WTC11 (cell line): ENCODE measurements around the gene GUCD1. TPM values are rescaled to one million over a fixed set of nuclear protein-coding genes. Genes with fewer than 3 reads are reported as not detected.

Source experiments
- ATAC-seq: fragments of 200-7000 bp; cut with Tn5 transposase; 2 replicates; pipeline ENCODE4 v1.10.0; 2021; ENCODE audit warnings: mild to moderate bottlenecking, moderate library complexity
- CTCF ChIA-PET: fragments of 300-600 bp; sonication (Branson Sonifier 250); formaldehyde crosslinking; loops from one replicate; lab custom pipeline; 2021; ENCODE audit warnings: antibody characterized with exemption; lab: Charles Lee
- POLR2A ChIA-PET: fragments of 350-600 bp; sonication (Branson Sonifier 250); formaldehyde crosslinking; loops from one replicate; lab custom pipeline; 2021; ENCODE audit warnings: antibody characterized with exemption; lab: Charles Lee
- DNase-seq: peaks from one replicate; pipeline ENCODE4 v3.0.0; 2021; ENCODE audit warnings: low spot score
- H3K27ac Mint-ChIP-seq: 2 replicates; pipeline ENCODE4 v1.8.0; 2021; ENCODE audit warnings: mixed read lengths
- H3K27me3 Mint-ChIP-seq: 2 replicates; pipeline ENCODE4 v1.8.0; 2021; ENCODE audit warnings: low read depth, mild to moderate bottlenecking, moderate library complexity, mixed read lengths
- H3K36me3 Mint-ChIP-seq: 2 replicates; pipeline ENCODE4 v1.8.0; 2021; ENCODE audit warnings: mixed read lengths
- H3K4me1 Mint-ChIP-seq: 2 replicates; pipeline ENCODE4 v1.8.0; 2022; ENCODE audit warnings: mixed read lengths
- H3K4me3 Mint-ChIP-seq: 2 replicates; pipeline ENCODE4 v1.8.0; 2021; ENCODE audit warnings: mild to moderate bottlenecking, moderate library complexity, mixed read lengths
- H3K9me3 Mint-ChIP-seq: 2 replicates; pipeline ENCODE4 v1.8.0; 2021; ENCODE audit warnings: mixed read lengths
- CREM ChIP-seq: sonication (generic); formaldehyde crosslinking; IDR thresholded peaks from 2 replicates; pipeline ENCODE4 v1.8.1; 2022; ENCODE audit warnings: mild to moderate bottlenecking, missing genetic modification reagents, moderate library complexity
- FOXP1 ChIP-seq: sonication (generic); formaldehyde crosslinking; IDR thresholded peaks from 2 replicates; pipeline ENCODE4 v1.8.0; 2022; ENCODE audit warnings: missing genetic modification reagents, mild to moderate bottlenecking, moderate library complexity, borderline replicate concordance
- NFATC4 ChIP-seq: fragments of 250-450 bp; sonication (Bioruptor Pico); IDR thresholded peaks from 2 replicates; pipeline ENCODE4 v1.9.0; 2021; ENCODE audit warnings: mild to moderate bottlenecking
- NR1H2 ChIP-seq: sonication (generic); formaldehyde crosslinking; IDR thresholded peaks from 2 replicates; pipeline ENCODE4 v1.9.0; 2021; ENCODE audit warnings: mild to moderate bottlenecking, moderate library complexity, missing genetic modification reagents
- RELA ChIP-seq: sonication (generic); formaldehyde crosslinking; IDR thresholded peaks from 2 replicates; pipeline ENCODE4 v1.8.1; 2022; ENCODE audit warnings: missing genetic modification reagents, mild to moderate bottlenecking, borderline replicate concordance
- TP53 ChIP-seq: sonication (generic); formaldehyde crosslinking; IDR thresholded peaks from 2 replicates; pipeline ENCODE4 v1.8.1; 2023; ENCODE audit warnings: mild to moderate bottlenecking, missing genetic modification reagents
- ZNF121 ChIP-seq: sonication (generic); formaldehyde crosslinking; IDR thresholded peaks from 2 replicates; pipeline ENCODE4 v1.8.0; 2023; ENCODE audit warnings: missing genetic modification reagents
- ZNF138 ChIP-seq: sonication (generic); formaldehyde crosslinking; conservative IDR thresholded peaks from 2 replicates; pipeline ENCODE4 v1.8.1; 2022; ENCODE audit warnings: mild to moderate bottlenecking, moderate library complexity, missing genetic modification reagents
- ZNF416 ChIP-seq: fragments of 250-450 bp; sonication (Bioruptor Pico); IDR thresholded peaks from 2 replicates; pipeline ENCODE4 v1.9.0; 2021; ENCODE audit warnings: mild to moderate bottlenecking, inconsistent platforms
- ZNF423 ChIP-seq: fragments of 250-450 bp; sonication (Bioruptor Pico); IDR thresholded peaks from 2 replicates; pipeline ENCODE4 v2.1.2; 2022; ENCODE audit warnings: mild to moderate bottlenecking, moderate library complexity
- total RNA-seq: library from RNA; stranded (reverse); gene quantifications from 3 replicates; pipeline ENCODE4 v1.2.3, GENCODE V29; 2021
- TF ChIP-seq, protein P1 (sequence below): fragments of 250-450 bp; sonication (Bioruptor Pico); IDR thresholded peaks from 2 replicates; pipeline ENCODE4 v1.9.0; 2021; ENCODE audit warnings: mild to moderate bottlenecking, borderline replicate concordance
- TF ChIP-seq, protein P2 (sequence below): sonication (generic); formaldehyde crosslinking; IDR thresholded peaks from 2 replicates; pipeline ENCODE4 v1.8.0; 2023; ENCODE audit warnings: missing genetic modification reagents, mild to moderate bottlenecking, borderline replicate concordance
- TF ChIP-seq, protein P3 (sequence below): fragments of 250-450 bp; sonication (Bioruptor Pico); conservative IDR thresholded peaks from 2 replicates; pipeline ENCODE4 v1.9.0; 2021; ENCODE audit warnings: mild to moderate bottlenecking
- TF ChIP-seq, protein P4 (sequence below): sonication (generic); formaldehyde crosslinking; conservative IDR thresholded peaks from 2 replicates; pipeline ENCODE4 v1.8.1; 2022; ENCODE audit warnings: mild to moderate bottlenecking, missing genetic modification reagents
- TF ChIP-seq, protein P5 (sequence below): sonication (generic); formaldehyde crosslinking; IDR thresholded peaks from 2 replicates; pipeline ENCODE4 v1.8.1; 2022; ENCODE audit warnings: mild to moderate bottlenecking, moderate library complexity, missing genetic modification reagents
- TF ChIP-seq, protein P6 (sequence below): sonication (generic); formaldehyde crosslinking; IDR thresholded peaks from 2 replicates; pipeline ENCODE4 v1.8.0; 2022; ENCODE audit warnings: mild to moderate bottlenecking, missing genetic modification reagents
- TF ChIP-seq, protein P7 (sequence below): sonication (generic); formaldehyde crosslinking; IDR thresholded peaks from 2 replicates; pipeline ENCODE4 v1.8.0; 2023; ENCODE audit warnings: missing genetic modification reagents

Gene GUCD1
- total RNA-seq, 1 experiment from 2014 or later, result 105 TPM

DNA sequence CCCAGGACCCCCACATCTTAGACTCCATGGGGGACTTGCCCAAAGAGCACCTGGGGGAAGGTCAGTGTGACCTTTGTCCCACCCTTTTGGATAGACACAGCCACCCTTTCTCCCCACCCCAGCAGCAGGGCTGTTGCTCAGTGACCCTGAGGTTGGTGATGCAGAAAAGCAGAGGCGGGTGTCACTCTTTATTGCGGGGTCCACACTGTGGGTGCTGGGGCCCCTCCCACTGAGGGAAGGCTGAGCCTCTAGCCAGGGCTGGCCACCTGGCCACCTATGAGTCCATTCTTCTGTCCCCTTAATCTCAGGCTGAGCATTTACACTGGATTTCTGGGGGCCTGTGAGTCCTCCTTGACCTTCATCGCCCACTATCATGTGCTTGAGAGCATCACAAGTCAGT, 30.5 kb upstream of the GUCD1 start (continued):
- TF ChIP-seq, protein P1, sequence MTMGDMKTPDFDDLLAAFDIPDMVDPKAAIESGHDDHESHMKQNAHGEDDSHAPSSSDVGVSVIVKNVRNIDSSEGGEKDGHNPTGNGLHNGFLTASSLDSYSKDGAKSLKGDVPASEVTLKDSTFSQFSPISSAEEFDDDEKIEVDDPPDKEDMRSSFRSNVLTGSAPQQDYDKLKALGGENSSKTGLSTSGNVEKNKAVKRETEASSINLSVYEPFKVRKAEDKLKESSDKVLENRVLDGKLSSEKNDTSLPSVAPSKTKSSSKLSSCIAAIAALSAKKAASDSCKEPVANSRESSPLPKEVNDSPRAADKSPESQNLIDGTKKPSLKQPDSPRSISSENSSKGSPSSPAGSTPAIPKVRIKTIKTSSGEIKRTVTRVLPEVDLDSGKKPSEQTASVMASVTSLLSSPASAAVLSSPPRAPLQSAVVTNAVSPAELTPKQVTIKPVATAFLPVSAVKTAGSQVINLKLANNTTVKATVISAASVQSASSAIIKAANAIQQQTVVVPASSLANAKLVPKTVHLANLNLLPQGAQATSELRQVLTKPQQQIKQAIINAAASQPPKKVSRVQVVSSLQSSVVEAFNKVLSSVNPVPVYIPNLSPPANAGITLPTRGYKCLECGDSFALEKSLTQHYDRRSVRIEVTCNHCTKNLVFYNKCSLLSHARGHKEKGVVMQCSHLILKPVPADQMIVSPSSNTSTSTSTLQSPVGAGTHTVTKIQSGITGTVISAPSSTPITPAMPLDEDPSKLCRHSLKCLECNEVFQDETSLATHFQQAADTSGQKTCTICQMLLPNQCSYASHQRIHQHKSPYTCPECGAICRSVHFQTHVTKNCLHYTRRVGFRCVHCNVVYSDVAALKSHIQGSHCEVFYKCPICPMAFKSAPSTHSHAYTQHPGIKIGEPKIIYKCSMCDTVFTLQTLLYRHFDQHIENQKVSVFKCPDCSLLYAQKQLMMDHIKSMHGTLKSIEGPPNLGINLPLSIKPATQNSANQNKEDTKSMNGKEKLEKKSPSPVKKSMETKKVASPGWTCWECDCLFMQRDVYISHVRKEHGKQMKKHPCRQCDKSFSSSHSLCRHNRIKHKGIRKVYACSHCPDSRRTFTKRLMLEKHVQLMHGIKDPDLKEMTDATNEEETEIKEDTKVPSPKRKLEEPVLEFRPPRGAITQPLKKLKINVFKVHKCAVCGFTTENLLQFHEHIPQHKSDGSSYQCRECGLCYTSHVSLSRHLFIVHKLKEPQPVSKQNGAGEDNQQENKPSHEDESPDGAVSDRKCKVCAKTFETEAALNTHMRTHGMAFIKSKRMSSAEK (CRISPR knock-in tag), result no peak
- TF ChIP-seq ZNF423 (CRISPR knock-in tag) (no peak), NFATC4 (CRISPR knock-in tag) (no peak), ZNF138 (CRISPR knock-in tag) (no peak), ZNF416 (no peak), NR1H2 (no peak), FOXP1 (CRISPR knock-in tag) (no peak), TP53 (CRISPR knock-in tag) (no peak)

DNA sequence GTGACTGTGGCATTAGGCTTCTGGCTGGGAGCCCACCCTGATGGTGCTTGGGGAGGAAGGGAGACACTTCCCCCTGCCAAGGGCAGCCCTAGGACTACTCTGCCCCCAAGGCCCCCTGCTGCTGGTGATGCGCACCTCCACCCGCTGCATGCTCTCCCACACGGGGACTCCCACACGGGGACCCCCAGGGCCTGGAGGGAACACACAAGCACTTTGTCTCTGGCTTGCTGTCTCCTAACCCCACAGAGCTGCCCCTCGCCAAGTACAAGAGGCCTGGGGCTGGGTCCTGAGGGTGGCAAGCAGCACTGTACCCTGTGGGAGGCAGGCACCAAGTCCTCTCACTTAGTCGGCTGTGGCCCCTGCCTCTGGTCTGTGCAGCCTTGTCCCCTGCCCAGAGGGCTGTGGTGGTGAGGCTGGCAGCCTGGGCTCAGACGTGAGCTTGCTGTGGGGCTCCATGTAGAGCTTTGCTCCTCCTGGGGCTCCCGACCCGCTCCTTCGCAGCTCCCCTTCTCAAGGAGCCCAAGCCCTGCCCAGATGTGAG, 30.0 kb upstream of the GUCD1 start:
- DNase-seq (no peak), ATAC-seq (no peak)
- no peaks in the 10 kb centered on the region for H3K36me3 Mint-ChIP-seq
- H3K4me3 Mint-ChIP-seq, result no peak overlapping the region
- H3K27me3 Mint-ChIP-seq, result no peaks in the 10 kb centered on the region
- no peak overlapping the region for H3K27ac Mint-ChIP-seq
- CTCF ChIA-PET, result interaction anchor here (1.0 to 1.2 kb wide), 2 partner anchors 8 to 188 kb away, joined by 3 read pairs; partner anchors contain the start of gene LRRC75B
- POLR2A ChIA-PET, result interaction anchor here (0.6 to 1.3 kb wide), 2 partner anchors 8 to 480 kb away, joined by 3 to 4 read pairs; partner anchors contain the start of gene LRRC75B
- no peaks in the 10 kb centered on the region for H3K4me1 Mint-ChIP-seq
- no peaks in the 10 kb centered on the region for H3K9me3 Mint-ChIP-seq
- TF ChIP-seq, protein P2, sequence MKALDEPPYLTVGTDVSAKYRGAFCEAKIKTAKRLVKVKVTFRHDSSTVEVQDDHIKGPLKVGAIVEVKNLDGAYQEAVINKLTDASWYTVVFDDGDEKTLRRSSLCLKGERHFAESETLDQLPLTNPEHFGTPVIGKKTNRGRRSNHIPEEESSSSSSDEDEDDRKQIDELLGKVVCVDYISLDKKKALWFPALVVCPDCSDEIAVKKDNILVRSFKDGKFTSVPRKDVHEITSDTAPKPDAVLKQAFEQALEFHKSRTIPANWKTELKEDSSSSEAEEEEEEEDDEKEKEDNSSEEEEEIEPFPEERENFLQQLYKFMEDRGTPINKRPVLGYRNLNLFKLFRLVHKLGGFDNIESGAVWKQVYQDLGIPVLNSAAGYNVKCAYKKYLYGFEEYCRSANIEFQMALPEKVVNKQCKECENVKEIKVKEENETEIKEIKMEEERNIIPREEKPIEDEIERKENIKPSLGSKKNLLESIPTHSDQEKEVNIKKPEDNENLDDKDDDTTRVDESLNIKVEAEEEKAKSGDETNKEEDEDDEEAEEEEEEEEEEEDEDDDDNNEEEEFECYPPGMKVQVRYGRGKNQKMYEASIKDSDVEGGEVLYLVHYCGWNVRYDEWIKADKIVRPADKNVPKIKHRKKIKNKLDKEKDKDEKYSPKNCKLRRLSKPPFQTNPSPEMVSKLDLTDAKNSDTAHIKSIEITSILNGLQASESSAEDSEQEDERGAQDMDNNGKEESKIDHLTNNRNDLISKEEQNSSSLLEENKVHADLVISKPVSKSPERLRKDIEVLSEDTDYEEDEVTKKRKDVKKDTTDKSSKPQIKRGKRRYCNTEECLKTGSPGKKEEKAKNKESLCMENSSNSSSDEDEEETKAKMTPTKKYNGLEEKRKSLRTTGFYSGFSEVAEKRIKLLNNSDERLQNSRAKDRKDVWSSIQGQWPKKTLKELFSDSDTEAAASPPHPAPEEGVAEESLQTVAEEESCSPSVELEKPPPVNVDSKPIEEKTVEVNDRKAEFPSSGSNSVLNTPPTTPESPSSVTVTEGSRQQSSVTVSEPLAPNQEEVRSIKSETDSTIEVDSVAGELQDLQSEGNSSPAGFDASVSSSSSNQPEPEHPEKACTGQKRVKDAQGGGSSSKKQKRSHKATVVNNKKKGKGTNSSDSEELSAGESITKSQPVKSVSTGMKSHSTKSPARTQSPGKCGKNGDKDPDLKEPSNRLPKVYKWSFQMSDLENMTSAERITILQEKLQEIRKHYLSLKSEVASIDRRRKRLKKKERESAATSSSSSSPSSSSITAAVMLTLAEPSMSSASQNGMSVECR (CRISPR knock-in tag), result no peak
- TF ChIP-seq, protein P3, sequence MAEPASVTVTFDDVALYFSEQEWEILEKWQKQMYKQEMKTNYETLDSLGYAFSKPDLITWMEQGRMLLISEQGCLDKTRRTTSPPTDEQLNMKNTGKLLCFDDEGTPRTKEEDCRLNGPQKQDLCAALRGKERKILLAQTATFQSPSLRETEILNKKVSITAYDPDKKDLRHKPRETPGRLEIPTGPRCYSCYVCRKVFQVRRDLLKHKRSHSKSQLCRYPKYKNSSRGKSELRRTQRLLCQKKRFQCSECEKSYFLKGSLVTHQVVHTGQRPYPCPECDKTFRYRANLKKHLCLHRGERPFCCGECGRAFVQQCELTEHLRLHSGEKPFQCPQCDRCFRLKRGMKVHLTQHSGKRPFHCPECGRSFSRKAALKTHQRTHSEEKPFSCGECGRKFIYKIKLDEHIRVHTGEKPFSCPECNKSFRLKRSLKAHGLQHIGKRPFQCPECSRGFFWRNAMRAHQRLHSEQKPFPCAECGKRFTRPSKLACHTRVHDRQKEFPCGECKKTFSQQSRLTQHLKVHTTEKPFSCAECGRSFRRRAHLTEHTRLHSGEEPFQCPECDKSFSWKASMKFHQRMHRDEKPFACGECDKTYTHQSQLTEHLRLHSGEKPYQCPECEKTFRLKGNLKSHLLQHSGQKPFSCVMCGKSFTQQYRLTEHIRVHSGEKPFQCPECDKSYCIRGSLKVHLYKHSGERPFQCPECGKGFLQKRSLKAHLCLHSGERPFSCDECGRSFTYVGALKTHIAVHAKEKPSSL, result no peak
- TF ChIP-seq, protein P4, sequence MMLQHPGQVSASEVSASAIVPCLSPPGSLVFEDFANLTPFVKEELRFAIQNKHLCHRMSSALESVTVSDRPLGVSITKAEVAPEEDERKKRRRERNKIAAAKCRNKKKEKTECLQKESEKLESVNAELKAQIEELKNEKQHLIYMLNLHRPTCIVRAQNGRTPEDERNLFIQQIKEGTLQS, result no peak
- no peak for TF ChIP-seq ZNF138 (CRISPR knock-in tag)
- TF ChIP-seq, protein P5, sequence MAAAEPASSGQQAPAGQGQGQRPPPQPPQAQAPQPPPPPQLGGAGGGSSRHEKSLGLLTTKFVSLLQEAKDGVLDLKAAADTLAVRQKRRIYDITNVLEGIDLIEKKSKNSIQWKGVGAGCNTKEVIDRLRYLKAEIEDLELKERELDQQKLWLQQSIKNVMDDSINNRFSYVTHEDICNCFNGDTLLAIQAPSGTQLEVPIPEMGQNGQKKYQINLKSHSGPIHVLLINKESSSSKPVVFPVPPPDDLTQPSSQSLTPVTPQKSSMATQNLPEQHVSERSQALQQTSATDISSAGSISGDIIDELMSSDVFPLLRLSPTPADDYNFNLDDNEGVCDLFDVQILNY (CRISPR knock-in tag), result no peak
- TF ChIP-seq, protein P1 (CRISPR knock-in tag), result no peak
- TF ChIP-seq, protein P6, sequence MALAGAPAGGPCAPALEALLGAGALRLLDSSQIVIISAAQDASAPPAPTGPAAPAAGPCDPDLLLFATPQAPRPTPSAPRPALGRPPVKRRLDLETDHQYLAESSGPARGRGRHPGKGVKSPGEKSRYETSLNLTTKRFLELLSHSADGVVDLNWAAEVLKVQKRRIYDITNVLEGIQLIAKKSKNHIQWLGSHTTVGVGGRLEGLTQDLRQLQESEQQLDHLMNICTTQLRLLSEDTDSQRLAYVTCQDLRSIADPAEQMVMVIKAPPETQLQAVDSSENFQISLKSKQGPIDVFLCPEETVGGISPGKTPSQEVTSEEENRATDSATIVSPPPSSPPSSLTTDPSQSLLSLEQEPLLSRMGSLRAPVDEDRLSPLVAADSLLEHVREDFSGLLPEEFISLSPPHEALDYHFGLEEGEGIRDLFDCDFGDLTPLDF, result no peak
- no peak for TF ChIP-seq CREM (CRISPR knock-in tag)
- TF ChIP-seq RELA, result no peak
- no peak for TF ChIP-seq ZNF121 (CRISPR knock-in tag)
- TF ChIP-seq, protein P7, sequence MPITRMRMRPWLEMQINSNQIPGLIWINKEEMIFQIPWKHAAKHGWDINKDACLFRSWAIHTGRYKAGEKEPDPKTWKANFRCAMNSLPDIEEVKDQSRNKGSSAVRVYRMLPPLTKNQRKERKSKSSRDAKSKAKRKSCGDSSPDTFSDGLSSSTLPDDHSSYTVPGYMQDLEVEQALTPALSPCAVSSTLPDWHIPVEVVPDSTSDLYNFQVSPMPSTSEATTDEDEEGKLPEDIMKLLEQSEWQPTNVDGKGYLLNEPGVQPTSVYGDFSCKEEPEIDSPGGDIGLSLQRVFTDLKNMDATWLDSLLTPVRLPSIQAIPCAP (CRISPR knock-in tag), result no peak
